HL-60 (cell line): ENCODE measurements around the gene ARAP2.

Source experiments
- CTCF ChIP-seq: IDR thresholded peaks from one replicate; pipeline ENCODE4 v1.5.1; 2011; ENCODE audit warnings: low read length, control low read depth, inconsistent platforms; ENCODE audit not compliant: insufficient read depth
- GABPA ChIP-seq: IDR thresholded peaks from 2 replicates; pipeline ENCODE4 v1.6.1; 2012; ENCODE audit warnings: low read depth
- POLR2AphosphoS5 ChIP-seq: IDR thresholded peaks from 2 replicates; pipeline ENCODE4 v1.6.1; 2012; ENCODE audit warnings: low read depth

- no peak for TF ChIP-seq CTCF
- TF ChIP-seq POLR2AphosphoS5: no peak
- no peak for TF ChIP-seq GABPA
Measured at GRCh38 chr4:36038491-36038890, 205.8 kb downstream of the ARAP2 start.
